C4-2B (cell line): Measurements from ENCODE around the gene RPGRIP1L.

ENCODE experiments used
- CTCF ChIP-seq: fragments of 450-650 bp; conservative IDR thresholded peaks from 2 replicates; pipeline ENCODE4 v1.5.1; 2017; ENCODE audit warnings: mild to moderate bottlenecking
- ZFX ChIP-seq: fragments of 450-650 bp; IDR thresholded peaks from 2 replicates; pipeline ENCODE4 v1.6.1; 2017

- TF ChIP-seq CTCF, result no peak
- TF ChIP-seq ZFX, result no peak
Measured at GRCh38 chr16:53717577-53717976, 13.9 kb upstream of the RPGRIP1L start.
